ENCODE data around the gene FOXJ1.

Gene FOXJ1

GRCh38 chr17:76182016-76182764 lies 41.1 kb upstream of the FOXJ1 start (continued):
- TF ChIP-seq PRDM6 (tag by site-specific recombination; IDR thresholded peaks at IDR 0.05) (no peak), ZNF214 (tag by site-specific recombination; IDR thresholded peaks at IDR 0.05; ENCODE audit: borderline replicate concordance) (no peak), ZNF175 (tag by site-specific recombination; IDR thresholded peaks at IDR 0.05) (no peak), ZNF311 (tag by site-specific recombination; IDR thresholded peaks at IDR 0.05; ENCODE audit: borderline replicate concordance) (no peak), ZNF112 (tag by site-specific recombination; IDR thresholded peaks at IDR 0.05) (no peak), ZNF24 (tag by site-specific recombination; IDR thresholded peaks at IDR 0.05) (no peak), ZNF138 (tag by site-specific recombination; IDR thresholded peaks at IDR 0.05; ENCODE audit: borderline replicate concordance) (no peak), ZNF624 (tag by site-specific recombination; IDR thresholded peaks at IDR 0.05) (no peak), EGR2 (tag by site-specific recombination; IDR thresholded peaks at IDR 0.05; ENCODE audit: low read depth) (no peak), ZNF350 (tag by site-specific recombination; IDR thresholded peaks at IDR 0.05) (no peak), ZNF223 (tag by site-specific recombination; IDR thresholded peaks at IDR 0.05) (no peak), ZBTB49 (tag by site-specific recombination; IDR thresholded peaks at IDR 0.05; ENCODE audit: low read depth) (no peak), ZIC2 (tag by site-specific recombination; IDR thresholded peaks at IDR 0.05) (no peak), ZNF23 (tag by site-specific recombination; IDR thresholded peaks at IDR 0.05; ENCODE audit: borderline replicate concordance) (no peak), ZBTB1 (tag by site-specific recombination; IDR thresholded peaks at IDR 0.05) (no peak), ZNF792 (tag by site-specific recombination; IDR thresholded peaks at IDR 0.05) (no peak), ZNF37A (tag by site-specific recombination; IDR thresholded peaks at IDR 0.05) (no peak), GLI2 (tag by site-specific recombination; IDR thresholded peaks at IDR 0.05; ENCODE audit: borderline replicate concordance, low read depth) (no peak), SP3 (tag by site-specific recombination; IDR thresholded peaks at IDR 0.05) (no peak), ZBTB11 (tag by site-specific recombination; conservative IDR thresholded peaks at IDR 0.05; ENCODE audit: low read depth) (no peak), ZNF366 (tag by site-specific recombination; conservative IDR thresholded peaks at IDR 0.05) (no peak), ZNF530 (tag by site-specific recombination; IDR thresholded peaks at IDR 0.05; ENCODE audit: low read depth) (no peak), ZNF202 (tag by site-specific recombination; IDR thresholded peaks at IDR 0.05; ENCODE audit: borderline replicate concordance) (no peak), ZNF660 (tag by site-specific recombination; IDR thresholded peaks at IDR 0.05) (no peak), ZNF184 (tag by site-specific recombination; IDR thresholded peaks at IDR 0.05) (no peak), ZNF747 (tag by site-specific recombination; IDR thresholded peaks at IDR 0.05) (no peak), ZEB2 (tag by site-specific recombination; IDR thresholded peaks at IDR 0.05) (peak; percentile 26; the same call in 1 of the 2 replicates)
- TF ChIP-seq, protein P1, sequence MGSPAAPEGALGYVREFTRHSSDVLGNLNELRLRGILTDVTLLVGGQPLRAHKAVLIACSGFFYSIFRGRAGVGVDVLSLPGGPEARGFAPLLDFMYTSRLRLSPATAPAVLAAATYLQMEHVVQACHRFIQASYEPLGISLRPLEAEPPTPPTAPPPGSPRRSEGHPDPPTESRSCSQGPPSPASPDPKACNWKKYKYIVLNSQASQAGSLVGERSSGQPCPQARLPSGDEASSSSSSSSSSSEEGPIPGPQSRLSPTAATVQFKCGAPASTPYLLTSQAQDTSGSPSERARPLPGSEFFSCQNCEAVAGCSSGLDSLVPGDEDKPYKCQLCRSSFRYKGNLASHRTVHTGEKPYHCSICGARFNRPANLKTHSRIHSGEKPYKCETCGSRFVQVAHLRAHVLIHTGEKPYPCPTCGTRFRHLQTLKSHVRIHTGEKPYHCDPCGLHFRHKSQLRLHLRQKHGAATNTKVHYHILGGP (tag by site-specific recombination; IDR thresholded peaks at IDR 0.05) = no peak
- TF ChIP-seq, protein P2, sequence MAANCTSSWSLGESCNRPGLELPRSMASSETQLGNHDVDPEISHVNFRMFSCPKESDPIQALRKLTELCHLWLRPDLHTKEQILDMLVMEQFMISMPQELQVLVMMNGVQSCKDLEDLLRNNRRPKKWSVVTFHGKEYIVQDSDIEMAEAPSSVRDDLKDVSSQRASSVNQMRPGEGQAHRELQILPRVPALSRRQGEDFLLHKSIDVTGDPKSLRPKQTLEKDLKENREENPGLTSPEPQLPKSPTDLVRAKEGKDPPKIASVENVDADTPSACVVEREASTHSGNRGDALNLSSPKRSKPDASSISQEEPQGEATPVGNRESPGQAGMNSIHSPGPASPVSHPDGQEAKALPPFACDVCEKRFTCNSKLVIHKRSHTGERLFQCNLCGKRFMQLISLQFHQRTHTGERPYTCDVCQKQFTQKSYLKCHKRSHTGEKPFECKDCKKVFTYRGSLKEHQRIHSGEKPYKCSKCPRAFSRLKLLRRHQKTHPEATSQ (tag by site-specific recombination; IDR thresholded peaks at IDR 0.05) = no peak
- TF ChIP-seq, protein P3, sequence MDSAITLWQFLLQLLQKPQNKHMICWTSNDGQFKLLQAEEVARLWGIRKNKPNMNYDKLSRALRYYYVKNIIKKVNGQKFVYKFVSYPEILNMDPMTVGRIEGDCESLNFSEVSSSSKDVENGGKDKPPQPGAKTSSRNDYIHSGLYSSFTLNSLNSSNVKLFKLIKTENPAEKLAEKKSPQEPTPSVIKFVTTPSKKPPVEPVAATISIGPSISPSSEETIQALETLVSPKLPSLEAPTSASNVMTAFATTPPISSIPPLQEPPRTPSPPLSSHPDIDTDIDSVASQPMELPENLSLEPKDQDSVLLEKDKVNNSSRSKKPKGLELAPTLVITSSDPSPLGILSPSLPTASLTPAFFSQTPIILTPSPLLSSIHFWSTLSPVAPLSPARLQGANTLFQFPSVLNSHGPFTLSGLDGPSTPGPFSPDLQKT (IDR thresholded peaks at IDR 0.05; ENCODE audit: borderline replicate concordance, low read depth, low read length) = no peak

All from HEK293 (cell line).